CD4-positive, alpha-beta T cell treated with Interleukin-15 for 1 hour (primary cell): Measurements from ENCODE around the gene LBH.

Experiments used
- DNase-seq: peaks from one replicate; pipeline ENCODE4 v3.0.0-alpha.2; 2020

The LBH gene

DNA sequence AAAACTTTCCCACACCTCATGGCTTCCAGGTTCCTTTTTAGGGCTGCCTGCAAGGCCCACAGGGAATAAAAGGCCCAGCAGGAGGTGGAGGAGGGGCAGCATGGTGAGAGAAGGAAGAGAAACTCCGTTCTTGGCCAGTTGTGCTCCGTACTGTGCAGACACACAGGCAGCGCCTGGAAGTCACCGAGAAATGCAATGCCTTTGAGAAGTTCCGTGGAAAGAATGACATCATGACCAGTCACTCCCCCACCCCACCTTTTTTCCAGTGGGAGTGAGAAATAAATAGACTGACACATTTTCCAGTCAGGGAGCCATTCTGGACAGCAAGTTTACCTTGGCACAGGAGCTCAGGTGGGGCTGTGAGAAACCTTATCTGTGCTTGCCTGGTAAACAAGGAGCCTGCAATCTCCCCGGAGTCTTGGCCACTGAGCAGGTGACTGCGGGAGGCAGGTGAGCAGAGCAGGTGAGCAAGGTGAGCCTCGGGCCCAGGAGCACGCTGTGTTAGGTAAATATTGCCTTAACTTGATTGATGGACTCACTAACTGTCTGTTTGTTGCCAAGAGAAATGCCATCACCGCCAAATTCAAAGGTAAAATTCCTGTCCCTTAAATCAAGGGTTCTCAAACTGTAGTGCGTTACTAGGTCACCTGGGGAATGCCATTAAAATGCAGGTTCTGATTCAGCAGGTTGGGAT lies 13.5 kb upstream of the LBH start:
- DNase-seq = no peak

- DNase-seq = no peak
Measured at GRCh38 chr2:30218338-30218713, 13.0 kb upstream of the LBH start.

DNA sequence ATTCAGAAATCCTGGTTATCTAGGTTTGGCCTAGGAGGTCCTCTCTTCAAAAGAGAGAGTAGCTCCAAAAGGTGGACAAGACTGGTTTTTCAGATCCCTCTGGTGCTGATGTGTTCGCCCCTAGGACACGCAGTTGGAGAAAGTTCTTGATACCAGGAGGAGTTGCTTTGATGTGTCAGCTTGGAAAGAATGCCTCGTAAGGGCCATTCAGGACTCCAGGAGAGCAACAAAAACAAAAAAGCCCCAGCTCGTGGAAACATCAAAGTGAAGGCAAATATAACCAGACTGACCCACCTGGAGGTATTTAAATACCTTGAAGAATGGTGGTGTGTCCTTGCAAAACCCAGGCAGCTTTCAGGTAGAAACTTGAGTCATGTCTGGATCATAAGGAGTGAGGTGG lies 12.5 kb upstream of the LBH start:
- DNase-seq = no peak

DNA sequence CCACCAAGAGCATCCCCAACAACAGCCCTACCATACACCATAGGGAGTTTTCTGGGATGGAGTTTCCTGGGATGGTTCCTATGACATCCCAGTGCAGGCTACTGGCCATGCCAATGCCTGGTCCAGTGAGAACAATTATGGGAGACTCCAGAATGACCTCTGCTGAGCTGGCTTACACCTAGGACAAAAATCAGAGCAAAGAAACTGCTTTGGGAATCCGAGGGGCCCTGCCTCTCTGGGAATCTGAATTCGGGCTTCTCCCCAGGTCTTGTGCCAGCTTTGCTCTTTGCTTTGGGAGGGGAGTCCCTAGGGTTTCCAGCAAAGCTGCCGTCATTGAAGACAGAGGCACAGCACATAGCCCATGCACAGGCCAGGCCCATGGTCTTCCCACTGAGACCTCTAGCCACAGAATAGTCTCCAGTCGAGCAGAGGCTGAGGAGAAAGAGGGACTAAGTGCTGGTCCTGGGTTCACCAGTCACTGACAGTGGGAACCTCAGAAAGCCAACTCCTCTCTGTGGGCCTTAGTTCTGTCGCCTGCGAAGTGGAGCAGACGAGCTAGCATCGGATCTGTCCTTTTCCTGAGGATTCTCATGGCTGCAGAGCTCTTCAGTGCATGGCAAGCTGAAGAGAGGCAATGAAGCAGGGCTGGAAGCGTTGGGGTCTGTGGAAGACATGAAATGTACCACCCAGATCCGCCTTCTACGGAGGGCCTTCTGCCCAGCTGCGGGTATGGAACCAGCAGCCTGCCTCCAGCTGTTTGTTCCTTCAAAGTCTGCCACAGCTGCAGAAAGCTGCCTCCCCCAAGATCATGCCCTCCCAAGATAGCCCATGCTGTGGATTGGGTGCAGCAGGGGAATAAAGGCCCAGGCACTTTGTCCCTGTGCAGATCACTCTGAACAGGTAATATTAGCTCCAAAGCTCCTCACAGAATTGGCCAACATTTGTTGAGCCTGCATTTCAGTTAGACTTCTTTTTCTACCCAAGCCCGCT lies 11.2 kb upstream of the LBH start:
- DNase-seq = no peak

- no peak for DNase-seq
Measured at GRCh38 chr2:30221531-30221930, 9.8 kb upstream of the LBH start.

- no peak for DNase-seq
Measured at GRCh38 chr2:30222031-30222430, 9.3 kb upstream of the LBH start.

DNA sequence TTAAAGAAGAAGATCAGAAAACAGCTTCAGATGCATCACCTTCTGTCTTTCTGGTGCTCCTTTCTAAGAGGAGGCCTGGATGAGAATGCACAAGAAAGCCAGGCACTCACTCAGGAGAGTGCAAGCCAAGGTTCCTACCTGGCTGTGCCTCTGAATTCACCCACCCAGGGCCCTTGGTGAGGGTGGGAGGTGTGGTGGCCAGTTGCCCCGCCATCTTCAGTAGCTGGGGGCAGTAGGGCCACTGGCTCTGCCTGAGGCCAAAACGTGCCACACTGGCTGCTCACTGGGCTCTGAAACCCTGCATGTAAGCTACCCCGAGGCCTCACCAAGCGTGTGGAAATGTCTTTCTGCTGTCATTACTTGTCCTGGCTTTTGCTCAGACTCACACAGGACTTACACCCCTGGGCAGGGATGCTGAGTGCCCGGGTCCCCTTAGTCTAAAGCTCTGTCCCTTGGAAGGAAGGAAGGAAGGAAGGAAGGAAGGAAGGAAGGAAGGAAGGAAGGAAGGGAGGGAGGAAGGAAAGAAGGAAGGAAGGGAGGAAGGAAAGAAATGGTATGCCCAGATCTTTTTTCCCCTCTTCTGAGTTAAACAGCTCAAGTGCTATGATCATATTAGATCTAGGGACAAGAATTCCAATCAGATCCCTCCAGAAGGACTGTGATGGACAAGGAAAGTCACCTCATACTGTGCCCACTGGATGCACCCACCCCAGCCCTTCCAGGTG lies 8.5 kb upstream of the LBH start:
- DNase-seq = no peak

DNA sequence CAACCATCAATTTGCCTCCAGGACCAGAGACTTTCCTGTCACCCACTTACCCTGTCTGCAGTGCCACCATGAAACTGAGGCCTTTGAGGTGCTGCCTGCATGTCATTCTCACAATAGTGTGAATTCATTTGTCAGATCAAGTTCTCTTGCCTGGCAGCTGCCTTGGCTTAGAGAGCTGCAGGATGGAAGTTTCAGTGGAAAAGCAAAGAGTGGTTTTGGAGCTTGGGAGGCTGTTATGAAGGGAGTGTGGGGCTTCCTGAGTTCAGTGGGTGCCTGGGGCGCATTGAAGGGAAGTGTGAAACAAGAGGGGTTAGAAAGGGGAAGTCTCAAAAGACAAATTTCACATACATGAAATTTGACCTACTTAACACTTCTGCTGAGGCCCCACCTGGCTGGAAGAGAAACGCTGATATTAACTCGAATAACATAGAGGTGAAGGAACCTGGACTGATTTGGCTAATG lies 7.9 kb upstream of the LBH start:
- DNase-seq = no peak

DNA sequence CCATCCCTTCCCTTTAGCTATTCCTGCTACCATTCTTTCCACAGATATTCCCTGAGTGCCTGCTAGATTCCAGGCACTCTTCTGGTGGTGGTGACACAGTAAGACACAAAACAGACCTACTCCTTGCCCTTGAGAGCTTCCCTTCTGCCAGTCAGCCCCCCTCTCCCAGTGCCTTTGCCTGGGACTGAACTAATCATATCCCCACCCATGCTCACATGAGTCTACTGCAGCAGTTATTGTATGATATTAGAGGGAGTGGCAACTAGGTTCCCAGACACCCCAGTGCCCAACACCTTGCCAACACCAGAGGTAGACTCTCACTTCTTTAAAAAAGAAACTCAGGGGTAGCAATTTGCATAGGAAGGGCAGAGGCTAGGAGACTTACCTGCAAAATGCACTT lies 7.2 kb upstream of the LBH start:
- DNase-seq = no peak

DNA sequence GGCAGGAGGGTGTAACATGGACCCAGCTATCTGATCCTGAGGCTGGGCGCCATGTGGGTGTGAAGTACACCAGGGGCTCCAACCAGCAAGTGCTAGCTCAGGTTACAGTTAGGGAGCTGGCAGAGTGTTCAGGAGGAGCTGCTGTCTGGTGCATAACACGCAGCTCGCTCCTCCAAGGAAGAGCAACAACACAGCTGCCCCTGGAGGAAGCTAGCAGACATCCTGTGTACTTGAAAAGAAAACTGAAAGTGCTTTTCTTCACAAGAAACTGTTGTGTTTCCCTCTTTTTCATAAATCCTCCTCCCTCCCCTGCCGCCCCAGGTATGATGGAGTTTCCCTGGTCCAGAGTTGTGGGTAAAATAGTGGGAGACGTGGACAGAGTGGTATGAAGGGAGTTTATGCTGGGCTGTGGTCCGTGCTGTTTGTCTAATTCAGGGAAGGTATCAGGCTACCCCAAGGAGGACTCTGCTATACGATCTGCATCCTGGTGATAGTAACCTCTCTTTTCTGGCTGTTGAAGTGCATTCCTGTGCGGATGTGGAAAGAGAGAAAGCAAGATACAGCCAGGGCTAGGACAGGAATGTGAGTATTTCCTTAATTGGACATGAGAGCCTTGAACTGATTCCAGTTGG lies 6.1 kb upstream of the LBH start:
- peak; percentile 55 for DNase-seq

DNA sequence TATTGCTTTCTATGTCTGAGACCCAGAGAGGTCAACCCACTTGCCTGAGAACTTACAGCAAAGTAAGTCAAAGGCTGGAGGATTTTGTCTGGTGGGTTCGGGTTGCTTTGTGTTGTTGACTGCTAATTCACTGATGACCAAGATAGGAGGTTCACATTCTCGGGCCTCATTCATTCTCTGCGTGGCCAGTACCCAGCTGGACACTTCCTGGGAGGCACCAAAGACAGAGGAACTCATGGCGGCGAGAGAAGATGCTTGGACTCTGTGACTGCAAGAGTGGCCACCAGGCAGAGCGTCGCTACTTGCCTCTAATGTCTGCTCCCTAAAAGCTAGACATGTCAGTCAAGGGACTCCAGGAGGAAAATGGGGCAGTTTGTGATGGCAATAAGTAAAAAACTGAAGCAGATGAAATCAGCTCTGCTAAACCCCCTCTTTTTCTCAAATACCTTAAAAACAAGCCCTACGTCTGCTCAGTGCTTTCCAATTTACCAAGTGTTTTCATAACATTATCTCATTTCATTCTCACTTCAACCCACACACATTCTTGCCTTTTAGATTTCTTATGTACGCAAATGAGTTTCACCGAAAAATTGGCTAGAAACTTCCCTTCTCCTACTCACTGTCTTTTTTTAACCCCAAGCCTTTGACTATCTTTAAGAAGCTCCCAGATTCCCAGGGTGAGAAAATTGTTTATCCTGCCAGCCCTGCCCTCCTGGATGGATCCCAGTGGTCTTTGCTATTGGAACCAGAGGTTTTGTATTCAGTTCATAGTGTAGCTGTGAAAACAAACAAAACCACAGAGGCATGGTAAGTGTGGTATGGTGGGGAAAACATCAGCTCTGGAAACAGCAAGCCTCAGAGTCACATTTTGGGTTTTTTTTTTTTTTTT lies 4.9 kb upstream of the LBH start:
- DNase-seq = no peak

DNA sequence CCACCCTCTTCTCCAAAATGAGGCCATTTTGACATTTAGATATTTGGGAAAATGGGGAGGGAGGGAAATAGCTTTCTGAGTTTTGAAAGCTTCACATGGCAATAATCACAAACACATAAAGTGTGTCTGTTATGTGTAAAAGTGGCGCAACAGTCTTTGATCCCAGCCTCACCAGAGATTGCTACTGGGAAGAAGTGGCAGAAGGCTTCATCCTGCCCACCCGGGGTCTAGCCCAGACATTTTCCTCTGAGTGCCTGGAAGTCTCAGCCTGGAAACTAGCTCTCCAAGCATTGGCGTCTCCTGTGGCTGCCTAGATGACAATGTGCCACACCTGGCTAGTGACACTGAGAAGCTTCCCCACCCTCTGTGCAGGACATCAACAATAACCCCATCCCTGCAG lies 1.7 kb upstream of the LBH start:
- DNase-seq = no peak

GRCh38 chr2:30230497-30231211 lies 680 bp upstream of the LBH start:
- peak; percentile 34 for DNase-seq

- peak; percentile 89 for DNase-seq
Measured at GRCh38 chr2:30231996-30232800, 864 bp downstream of the LBH start.

DNA sequence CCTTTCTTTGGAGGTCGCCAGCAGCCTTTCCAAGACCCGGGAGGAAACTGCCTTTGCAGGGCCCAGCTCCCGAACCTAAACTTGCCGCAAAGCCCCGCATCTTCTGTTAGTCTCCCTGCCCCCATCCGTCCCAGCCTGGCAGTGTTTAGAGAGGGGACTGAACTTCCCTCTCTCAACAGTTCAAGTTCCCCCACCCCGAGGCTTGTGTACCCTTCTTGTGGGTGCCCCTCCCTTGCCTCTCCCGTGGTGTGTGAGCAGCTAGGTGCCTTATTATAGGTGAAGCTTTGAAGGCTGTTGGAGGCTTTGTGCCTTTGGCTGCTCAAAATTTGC lies 1.4 kb downstream of the LBH start:
- DNase-seq = peak; percentile 59

GRCh38 chr2:30233271-30234009 lies 2.1 kb downstream of the LBH start:
- DNase-seq = no peak

DNA sequence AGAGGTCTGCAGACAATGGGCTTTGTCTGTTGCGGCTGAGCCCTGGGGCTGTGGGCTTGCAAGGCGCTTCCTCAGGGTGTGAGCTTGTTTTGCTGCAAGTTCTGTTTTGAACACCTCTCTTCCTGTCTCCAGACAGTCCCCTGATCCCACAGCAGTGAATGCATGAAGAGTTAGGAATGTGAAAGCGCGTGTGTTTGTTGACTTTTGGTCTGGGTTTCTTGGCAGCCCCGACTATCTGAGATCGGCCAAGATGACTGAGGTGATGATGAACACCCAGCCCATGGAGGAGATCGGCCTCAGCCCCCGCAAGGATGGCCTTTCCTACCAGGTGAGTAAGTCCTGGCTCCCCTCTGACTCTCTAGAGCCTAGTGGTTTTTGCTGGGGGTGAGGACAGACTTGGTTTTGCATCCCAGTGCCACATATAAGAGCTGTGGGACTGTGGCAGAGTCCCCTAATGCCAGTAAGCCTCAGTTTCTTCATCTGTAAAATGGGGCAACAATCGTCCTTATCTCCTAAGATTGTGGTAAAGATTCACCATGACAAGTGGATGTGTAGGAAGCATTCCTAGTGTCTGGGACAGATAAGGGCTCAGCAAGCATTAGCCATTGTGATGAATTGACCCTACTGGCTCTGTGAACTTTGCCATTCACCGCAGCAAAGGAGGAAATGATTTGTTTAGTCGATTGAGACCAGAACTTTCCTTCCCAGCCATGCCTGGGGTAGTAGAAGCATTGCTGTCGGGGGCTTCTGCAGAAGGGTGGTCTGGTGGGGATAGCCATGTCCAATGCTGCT lies 3.0 kb downstream of the LBH start:
- DNase-seq = no peak

DNA sequence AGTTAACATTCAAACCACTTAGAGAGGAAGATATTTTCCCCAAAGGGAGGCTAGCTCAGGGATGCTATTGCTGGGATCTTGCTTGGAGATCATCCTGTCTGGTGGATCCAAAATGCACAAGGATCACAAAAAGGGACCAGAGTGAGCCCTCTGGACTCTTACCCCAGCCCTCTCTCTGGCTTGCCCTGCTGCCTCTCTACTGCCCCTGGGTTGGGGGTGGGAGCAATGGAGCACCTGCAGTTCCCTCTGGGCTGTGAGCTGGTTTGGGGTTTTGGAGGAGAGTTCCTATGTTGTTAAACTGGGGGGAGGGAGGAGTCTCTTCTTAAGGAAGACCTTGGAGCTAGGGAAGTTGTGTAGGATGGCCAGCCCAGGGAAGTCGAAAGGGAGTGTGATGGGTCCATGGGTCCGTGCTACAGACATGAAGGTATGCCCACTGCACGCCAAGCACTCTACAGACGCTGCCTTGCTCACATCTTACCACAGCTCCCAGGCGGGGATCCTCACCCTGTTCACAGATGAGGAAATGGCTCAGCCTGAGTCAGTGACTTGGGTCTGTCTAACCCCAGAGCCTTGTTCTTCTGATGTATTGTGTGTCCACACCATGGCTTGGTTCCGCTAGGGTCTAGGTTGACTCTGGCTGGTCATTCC lies 3.8 kb downstream of the LBH start:
- DNase-seq = no peak
